ENCODE results near the gene NRAS.

The NRAS gene

DNA sequence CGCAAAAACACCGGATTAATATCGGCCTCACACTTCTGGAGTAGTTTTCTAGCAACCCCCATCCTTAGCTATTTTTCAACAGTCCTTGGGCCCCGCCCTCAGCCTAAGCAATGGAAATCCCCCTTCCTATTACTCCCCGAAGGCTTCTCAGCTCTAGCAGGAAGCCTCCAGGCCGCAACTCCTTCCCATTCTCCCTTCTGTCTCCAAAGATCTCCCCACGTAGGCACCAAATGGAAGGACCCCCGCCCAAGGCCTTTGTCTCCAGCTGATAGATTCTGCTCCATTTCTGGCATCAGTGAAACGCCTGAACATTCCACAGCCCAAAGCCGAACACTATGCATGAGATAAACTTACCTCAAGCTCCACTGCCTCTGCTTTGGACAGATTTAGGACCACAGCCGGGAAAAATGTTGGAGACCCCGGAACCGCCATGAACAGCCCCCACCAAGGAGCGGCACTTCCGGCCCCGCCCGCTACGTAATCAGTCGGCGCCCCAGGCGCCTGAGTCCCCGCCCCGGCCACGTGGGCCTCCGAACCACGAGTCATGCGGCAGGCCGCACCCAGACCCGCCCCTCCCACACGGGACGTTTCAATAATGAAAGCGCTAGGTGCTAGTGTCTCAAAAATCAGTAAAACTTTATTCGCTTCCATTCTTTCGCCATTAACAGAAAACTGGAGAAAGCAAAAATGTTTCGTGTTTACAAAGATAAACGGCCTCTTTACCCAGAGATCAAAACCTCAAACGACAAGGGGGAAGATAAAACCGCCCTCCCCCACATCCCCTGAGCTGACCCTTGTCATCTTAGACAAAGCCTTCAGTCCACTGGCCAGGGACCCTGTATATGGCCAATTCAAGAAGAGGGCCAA lies at the start of gene NRAS:
NRAS (minus strand) TSS at position 468 of the 867 bp plus-strand sequence. CDS start 611 bp downstream, outside the sequence.
- TF ChIP-seq Cebpa-rat (IDR thresholded peaks at IDR 0.05) = no peak
- Histone ChIP-seq H3K27me3 (no peaks in the 10 kb centered on the region), H3K27ac (peak within 1 kb of the TSS; percentile 90 to 98 (median 94)), H3K4me3 (peak within 1 kb of the TSS; percentile 77 to 96 (median 84)), H3K9ac (peak within 1 kb of the TSS; percentile 90 to 97 (median 95)), H3K4me1 (peaks cover 13 to 24% (median 16%) of the 10 kb centered on the region in 10 experiments), H3K9me3 (replicated peaks in 1 of 11) (no peaks in the 10 kb centered on the region), H4K20me1 (peaks cover 6 to 28% (median 15%) of the 10 kb centered on the region in 11 experiments; a peak in 13 of 22 replicates), H3K36me3 (peaks cover 72 to 92% (median 82%) of the 10 kb centered on the region in 11 experiments), H3K4me2 (peak within 1 kb of the TSS; percentile 79 to 95 (median 89))

- Histone ChIP-seq H3K4me1 (no peaks in the 10 kb centered on the region), H3K36me3 (peaks cover 0 to 16% (median 10%) of the 10 kb centered on the region in 11 experiments; a peak in 12 of 22 replicates), H4K20me1 (no peaks in the 10 kb centered on the region), H3K9ac (no peak overlapping the region), H3K4me3 (no peak overlapping the region), H3K4me2 (no peak overlapping the region), H3K27me3 (no peaks in the 10 kb centered on the region), H3K27ac (no peak overlapping the region), H3K9me3 (replicated peaks in 1 of 11) (peaks cover 0 to 29% (median 9%) of the 10 kb centered on the region in 11 experiments; a peak in 11 of 22 replicates)
- TF ChIP-seq Cebpa-rat (IDR thresholded peaks at IDR 0.05) = no peak
Observed at GRCh38 chr1:114764689-114765088, 48.1 kb upstream of the NRAS start.

DNA sequence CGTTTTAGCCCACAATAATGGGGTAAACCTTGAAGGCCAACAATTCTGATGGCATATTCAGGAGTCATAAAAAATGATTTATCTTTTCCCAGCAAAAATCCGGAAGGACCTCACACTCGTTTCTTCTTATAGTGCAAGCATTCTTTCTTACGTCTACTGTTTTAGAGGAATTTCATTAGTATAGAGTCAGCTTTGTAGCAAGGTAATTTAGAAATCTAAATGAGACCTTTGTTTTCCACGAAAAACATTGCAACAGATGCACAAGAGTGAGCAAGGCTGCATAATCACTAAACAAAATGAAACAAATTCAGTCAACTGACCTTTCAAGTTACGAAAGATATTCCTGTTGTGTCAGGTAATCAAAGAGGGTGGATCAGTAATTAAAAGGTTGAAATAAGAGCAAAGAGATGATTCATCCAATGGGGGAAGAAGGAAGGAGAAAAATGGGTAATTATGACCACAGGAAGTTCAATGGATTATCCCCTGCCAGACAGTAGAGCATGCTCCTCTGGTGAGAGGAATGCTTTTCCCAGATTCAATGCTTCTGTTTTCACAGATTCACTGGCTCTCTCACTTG lies 41.8 kb upstream of the NRAS start:
- Histone ChIP-seq H3K27me3 (no peaks in the 10 kb centered on the region), H3K4me3 (peak overlapping the region; percentile 82 to 97 (median 92)), H4K20me1 (peaks cover 36 to 39% (median 39%) of the 10 kb centered on the region in 11 experiments), H3K4me1 (peaks cover 38 to 44% (median 40%) of the 10 kb centered on the region in 10 experiments), H3K4me2 (peak overlapping the region; percentile 49 to 80 (median 70)), H3K9ac (peak overlapping the region; percentile 99 to 100 (median 100)), H3K36me3 (peaks cover 0 to 27% (median 6%) of the 10 kb centered on the region in 11 experiments; a peak in 6 of 22 replicates), H3K27ac (peak overlapping the region; percentile 99 to 100 (median 100)), H3K9me3 (replicated peaks in 1 of 11) (peaks cover 0 to 13% (median 0%) of the 10 kb centered on the region in 11 experiments; a peak in 6 of 22 replicates)
- no peak for TF ChIP-seq Cebpa-rat (IDR thresholded peaks at IDR 0.05)

GRCh38 chr1:114757455-114758255 lies 41.1 kb upstream of the NRAS start, which contains the start of gene CSDE1:
Gene CSDE1, minus strand, starts transcription at chr1:114757984. Its CDS starts 18,094 bp downstream, at chr1:114739890.
- Histone ChIP-seq H3K9ac (peak within 1 kb of the TSS; percentile 99 to 100 (median 100)), H3K27me3 (no peaks in the 10 kb centered on the region), H3K27ac (peak within 1 kb of the TSS; percentile 99 to 100 (median 100)), H3K9me3 (replicated peaks in 1 of 11) (peaks cover 0 to 6% (median 0%) of the 10 kb centered on the region in 11 experiments; a peak in 6 of 22 replicates), H3K4me2 (peak within 1 kb of the TSS; percentile 85 to 100 (median 93)), H3K4me3 (peak within 1 kb of the TSS; percentile 82 to 97 (median 92)), H3K4me1 (peaks cover 42 to 51% (median 44%) of the 10 kb centered on the region in 10 experiments), H3K36me3 (peaks cover 0 to 34% (median 10%) of the 10 kb centered on the region in 11 experiments; a peak in 7 of 22 replicates), H4K20me1 (peaks cover 43 to 46% (median 46%) of the 10 kb centered on the region in 11 experiments)
- no peak for TF ChIP-seq Cebpa-rat (IDR thresholded peaks at IDR 0.05)

DNA sequence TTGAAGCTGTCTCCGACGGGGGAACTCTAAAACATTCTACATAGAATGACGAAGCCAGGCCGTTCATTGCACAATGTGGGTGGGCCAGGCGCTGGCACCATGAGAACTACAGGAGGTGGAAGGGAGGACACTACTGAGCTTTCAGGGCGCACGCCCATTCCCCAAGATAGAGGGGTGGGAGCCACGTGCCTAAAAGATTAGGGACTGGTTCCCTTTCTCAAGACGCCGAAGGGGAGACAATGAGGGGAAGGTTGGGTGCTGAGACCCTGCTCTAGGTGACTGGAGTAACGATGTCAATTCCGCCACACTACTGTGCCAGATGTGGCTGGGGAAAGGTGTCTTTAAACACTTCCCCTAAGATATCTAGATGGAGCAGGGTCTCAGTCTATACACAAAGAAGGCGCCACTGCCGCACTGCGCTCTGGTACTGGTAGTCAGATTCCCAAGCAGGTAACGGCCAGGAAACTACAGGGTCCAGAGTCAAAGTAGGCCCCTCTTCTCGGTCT lies 40.4 kb upstream of the NRAS start:
- peaks cover 0 to 35% (median 13%) of the 10 kb centered on the region in 11 experiments; a peak in 7 of 22 replicates for H3K36me3 ChIP-seq
- TF ChIP-seq Cebpa-rat (IDR thresholded peaks at IDR 0.05) = peak in 6 of 11 experiments; percentile 37 to 66 (median 54); a peak in 8 of 22 replicates
- H3K4me1 ChIP-seq = peaks cover 49 to 58% (median 51%) of the 10 kb centered on the region in 10 experiments
- H3K9me3 ChIP-seq (replicated peaks in 1 of 11) = peaks cover 0 to 5% (median 0%) of the 10 kb centered on the region in 11 experiments; a peak in 1 of 22 replicates
- peak overlapping the region; percentile 85 to 100 (median 93) for H3K4me2 ChIP-seq
- peaks cover 49 to 53% (median 52%) of the 10 kb centered on the region in 11 experiments for H4K20me1 ChIP-seq
- H3K4me3 ChIP-seq = peak overlapping the region; percentile 82 to 97 (median 92)
- peak overlapping the region; percentile 99 to 100 (median 100) for H3K27ac ChIP-seq
- no peaks in the 10 kb centered on the region for H3K27me3 ChIP-seq
- H3K9ac ChIP-seq = peak overlapping the region; percentile 99 to 100 (median 100)

GRCh38 chr1:114756009-114756892 lies 39.7 kb upstream of the NRAS start:
- peaks cover 56 to 64% (median 58%) of the 10 kb centered on the region in 10 experiments for H3K4me1 ChIP-seq
- H4K20me1 ChIP-seq = peaks cover 57 to 60% (median 60%) of the 10 kb centered on the region in 11 experiments
- peak overlapping the region; percentile 82 to 97 (median 92) for H3K4me3 ChIP-seq

More at GRCh38 chr1:114756009-114756892, 39.7 kb upstream of the NRAS start:
- Histone ChIP-seq H3K9ac (peak overlapping the region; percentile 99 to 100 (median 100)), H3K27me3 (no peaks in the 10 kb centered on the region), H3K27ac (peak overlapping the region; percentile 99 to 100 (median 100); a peak in 21 of 22 replicates), H3K36me3 (peaks cover 0 to 35% (median 13%) of the 10 kb centered on the region in 11 experiments; a peak in 8 of 22 replicates), H3K4me2 (peak overlapping the region; percentile 85 to 100 (median 93)), H3K9me3 (replicated peaks in 1 of 11) (0 out of 22 replicates have a peak, but pooled peaks cover 0 to 5% (median 0%) of the 10 kb centered on the region in 11 experiments)
- no peak for TF ChIP-seq Cebpa-rat (IDR thresholded peaks at IDR 0.05)
